ENCODE data around the gene PDXP.
A peak's percentile ranks its signal among the peaks of the same experiment; 100 is the strongest.

DNA sequence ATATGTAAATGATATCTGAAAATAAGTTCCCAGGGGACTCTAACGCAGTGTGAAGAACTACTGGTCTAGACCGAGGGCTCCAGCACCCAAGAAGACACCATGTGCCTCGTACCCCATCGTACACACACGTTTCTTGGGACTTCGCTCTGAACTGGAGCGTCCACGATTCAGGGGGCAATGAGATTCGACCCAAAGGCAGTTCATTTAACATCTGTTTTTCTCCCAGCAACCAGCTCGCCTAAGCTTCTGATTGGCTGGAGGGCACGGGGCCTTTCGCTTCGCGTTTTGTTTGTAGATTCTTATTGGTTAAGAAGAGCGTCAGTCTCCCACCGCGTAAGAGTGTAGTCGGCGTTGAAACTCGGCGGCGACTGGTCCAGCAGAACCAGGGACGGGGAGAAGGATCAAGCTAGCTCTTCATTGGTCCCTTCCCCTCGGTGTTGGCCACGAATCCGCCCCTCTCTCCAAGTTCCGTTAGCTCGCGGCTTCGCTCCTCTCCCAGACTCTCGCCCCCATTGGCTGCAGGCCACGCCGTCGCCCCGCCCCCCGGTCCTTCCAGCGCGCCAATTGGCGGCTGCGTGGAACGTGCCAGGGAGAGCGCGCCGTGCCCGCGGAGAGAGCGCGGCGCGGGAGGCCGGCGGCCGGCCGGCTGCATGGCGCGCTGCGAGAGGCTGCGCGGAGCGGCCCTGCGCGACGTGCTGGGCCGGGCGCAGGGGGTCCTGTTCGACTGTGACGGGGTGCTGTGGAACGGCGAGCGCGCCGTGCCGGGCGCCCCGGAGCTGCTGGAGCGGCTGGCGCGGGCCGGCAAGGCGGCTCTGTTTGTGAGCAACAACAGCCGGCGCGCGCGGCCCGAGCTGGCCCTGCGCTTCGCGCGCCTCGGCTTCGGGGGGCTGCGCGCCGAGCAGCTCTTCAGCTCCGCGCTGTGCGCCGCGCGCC, at the start of gene PDXP:
- TF ChIP-seq, protein P1, sequence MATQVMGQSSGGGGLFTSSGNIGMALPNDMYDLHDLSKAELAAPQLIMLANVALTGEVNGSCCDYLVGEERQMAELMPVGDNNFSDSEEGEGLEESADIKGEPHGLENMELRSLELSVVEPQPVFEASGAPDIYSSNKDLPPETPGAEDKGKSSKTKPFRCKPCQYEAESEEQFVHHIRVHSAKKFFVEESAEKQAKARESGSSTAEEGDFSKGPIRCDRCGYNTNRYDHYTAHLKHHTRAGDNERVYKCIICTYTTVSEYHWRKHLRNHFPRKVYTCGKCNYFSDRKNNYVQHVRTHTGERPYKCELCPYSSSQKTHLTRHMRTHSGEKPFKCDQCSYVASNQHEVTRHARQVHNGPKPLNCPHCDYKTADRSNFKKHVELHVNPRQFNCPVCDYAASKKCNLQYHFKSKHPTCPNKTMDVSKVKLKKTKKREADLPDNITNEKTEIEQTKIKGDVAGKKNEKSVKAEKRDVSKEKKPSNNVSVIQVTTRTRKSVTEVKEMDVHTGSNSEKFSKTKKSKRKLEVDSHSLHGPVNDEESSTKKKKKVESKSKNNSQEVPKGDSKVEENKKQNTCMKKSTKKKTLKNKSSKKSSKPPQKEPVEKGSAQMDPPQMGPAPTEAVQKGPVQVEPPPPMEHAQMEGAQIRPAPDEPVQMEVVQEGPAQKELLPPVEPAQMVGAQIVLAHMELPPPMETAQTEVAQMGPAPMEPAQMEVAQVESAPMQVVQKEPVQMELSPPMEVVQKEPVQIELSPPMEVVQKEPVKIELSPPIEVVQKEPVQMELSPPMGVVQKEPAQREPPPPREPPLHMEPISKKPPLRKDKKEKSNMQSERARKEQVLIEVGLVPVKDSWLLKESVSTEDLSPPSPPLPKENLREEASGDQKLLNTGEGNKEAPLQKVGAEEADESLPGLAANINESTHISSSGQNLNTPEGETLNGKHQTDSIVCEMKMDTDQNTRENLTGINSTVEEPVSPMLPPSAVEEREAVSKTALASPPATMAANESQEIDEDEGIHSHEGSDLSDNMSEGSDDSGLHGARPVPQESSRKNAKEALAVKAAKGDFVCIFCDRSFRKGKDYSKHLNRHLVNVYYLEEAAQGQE (IDR thresholded peaks at IDR 0.05; ENCODE audit: borderline replicate concordance) = peak; percentile 23
- peak; percentile 81 for TF ChIP-seq TAF1 (IDR thresholded peaks at IDR 0.05; ENCODE audit: low read depth)
- TF ChIP-seq, protein P2, sequence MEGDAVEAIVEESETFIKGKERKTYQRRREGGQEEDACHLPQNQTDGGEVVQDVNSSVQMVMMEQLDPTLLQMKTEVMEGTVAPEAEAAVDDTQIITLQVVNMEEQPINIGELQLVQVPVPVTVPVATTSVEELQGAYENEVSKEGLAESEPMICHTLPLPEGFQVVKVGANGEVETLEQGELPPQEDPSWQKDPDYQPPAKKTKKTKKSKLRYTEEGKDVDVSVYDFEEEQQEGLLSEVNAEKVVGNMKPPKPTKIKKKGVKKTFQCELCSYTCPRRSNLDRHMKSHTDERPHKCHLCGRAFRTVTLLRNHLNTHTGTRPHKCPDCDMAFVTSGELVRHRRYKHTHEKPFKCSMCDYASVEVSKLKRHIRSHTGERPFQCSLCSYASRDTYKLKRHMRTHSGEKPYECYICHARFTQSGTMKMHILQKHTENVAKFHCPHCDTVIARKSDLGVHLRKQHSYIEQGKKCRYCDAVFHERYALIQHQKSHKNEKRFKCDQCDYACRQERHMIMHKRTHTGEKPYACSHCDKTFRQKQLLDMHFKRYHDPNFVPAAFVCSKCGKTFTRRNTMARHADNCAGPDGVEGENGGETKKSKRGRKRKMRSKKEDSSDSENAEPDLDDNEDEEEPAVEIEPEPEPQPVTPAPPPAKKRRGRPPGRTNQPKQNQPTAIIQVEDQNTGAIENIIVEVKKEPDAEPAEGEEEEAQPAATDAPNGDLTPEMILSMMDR (IDR thresholded peaks at IDR 0.05; ENCODE audit: poor library complexity, severe bottlenecking) = peak; percentile 15
- TF ChIP-seq RAD21 (conservative IDR thresholded peaks at IDR 0.05) = peak; percentile 32
- no peak for TF ChIP-seq EZH2 (IDR thresholded peaks at IDR 0.05; ENCODE audit: borderline replicate concordance, insufficient read depth, low read length, poor library complexity, severe bottlenecking)
- peak; percentile 16 for TF ChIP-seq SMC3 (conservative IDR thresholded peaks at IDR 0.05; ENCODE audit: poor library complexity)
- TF ChIP-seq POLR2AphosphoS5 (IDR thresholded peaks at IDR 0.05) = peak; percentile 78

Data from neural cell (in vitro differentiated cells).